HEK293T (cell line): ENCODE measurements around the gene HIC1.

Experiments
- CTCF ChIA-PET: fragments of 350-600 bp; formaldehyde crosslinking; extraction: SDS; loops from one replicate; lab custom pipeline; 2021; ENCODE audit warnings: antibody characterized with exemption, inconsistent platforms; lab: Yijun Ruan, JAX
- POLR2A ChIA-PET: fragments of 350-600 bp; formaldehyde crosslinking; extraction: SDS; loops from one replicate; lab custom pipeline; 2020; ENCODE audit warnings: antibody characterized with exemption, inconsistent platforms; lab: Yijun Ruan, JAX
- DNase-seq: peaks from one replicate; pipeline ENCODE4 v3.0.0; 2012; ENCODE audit warnings: mixed read lengths; ENCODE audit errors: extremely low spot score
- ARNT ChIP-seq: fragments of 450-650 bp; IDR thresholded peaks from 2 replicates; pipeline ENCODE4 v1.6.1; 2017; ENCODE audit warnings: mild to moderate bottlenecking
- BHLHE40 ChIP-seq: fragments of 450-650 bp; IDR thresholded peaks from 2 replicates; pipeline ENCODE4 v1.6.1; 2016; ENCODE audit warnings: mild to moderate bottlenecking, moderate library complexity, borderline replicate concordance
- CTBP1 ChIP-seq: fragments of 450-650 bp; IDR thresholded peaks from 2 replicates; pipeline ENCODE4 v1.6.1; 2016; ENCODE audit warnings: borderline replicate concordance
- ELF4 ChIP-seq: fragments of 450-650 bp; IDR thresholded peaks from 2 replicates; pipeline ENCODE4 v1.6.1; 2017; ENCODE audit warnings: antibody characterized with exemption
- FOXA1 ChIP-seq: fragments of 450-650 bp; IDR thresholded peaks from 2 replicates; pipeline ENCODE4 v1.6.1; 2016; ENCODE audit warnings: mild to moderate bottlenecking
- FOXK2 ChIP-seq: fragments of 450-650 bp; IDR thresholded peaks from 2 replicates; pipeline ENCODE4 v1.6.1; 2016; ENCODE audit warnings: mild to moderate bottlenecking
- FOXM1 ChIP-seq: fragments of 450-650 bp; IDR thresholded peaks from 2 replicates; pipeline ENCODE4 v1.6.1; 2017; ENCODE audit warnings: mild to moderate bottlenecking, borderline replicate concordance
- HDGF ChIP-seq: fragments of 450-650 bp; IDR thresholded peaks from 2 replicates; pipeline ENCODE4 v1.6.1; 2017; ENCODE audit warnings: antibody characterized with exemption, borderline replicate concordance
- L3MBTL2 ChIP-seq: fragments of 450-650 bp; conservative IDR thresholded peaks from 2 replicates; pipeline ENCODE4 v1.6.1; 2016; ENCODE audit warnings: mild to moderate bottlenecking
- LEF1 ChIP-seq: fragments of 450-650 bp; IDR thresholded peaks from 2 replicates; pipeline ENCODE4 v1.6.1; 2017; ENCODE audit warnings: mild to moderate bottlenecking, borderline replicate concordance
- NFRKB ChIP-seq: fragments of 450-650 bp; IDR thresholded peaks from 2 replicates; pipeline ENCODE4 v1.6.1; 2016; ENCODE audit warnings: mild to moderate bottlenecking, moderate library complexity
- PKNOX1 ChIP-seq: fragments of 450-650 bp; IDR thresholded peaks from 2 replicates; pipeline ENCODE4 v1.6.1; 2016
- SP1 ChIP-seq: fragments of 450-650 bp; IDR thresholded peaks from 2 replicates; pipeline ENCODE4 v1.6.1; 2017
- SUZ12 ChIP-seq: fragments of 450-650 bp; IDR thresholded peaks from 2 replicates; pipeline ENCODE4 v1.6.1; 2016; ENCODE audit warnings: mild to moderate bottlenecking
- TARDBP ChIP-seq: fragments of 450-650 bp; IDR thresholded peaks from 2 replicates; pipeline ENCODE4 v1.6.1; 2016
- ZNF384 ChIP-seq: fragments of 450-650 bp; IDR thresholded peaks from 2 replicates; pipeline ENCODE4 v1.6.1; 2016

HIC1 gene

GRCh38 chr17:2041561-2042389 lies 13.1 kb upstream of the HIC1 start, which contains the start of gene OVCA2:
Gene OVCA2 (plus strand): TSS chr17:2042022. CDS start chr17:2042048, 26 bp downstream.
- TF ChIP-seq CTBP1 (no peak), HDGF (peak; percentile 62; the same call in 1 of the 2 replicates), PKNOX1 (peak; percentile 54; the same call in 1 of the 2 replicates), SP1 (no peak), NFRKB (no peak), FOXK2 (no peak), TARDBP (no peak), SUZ12 (no peak), ZNF384 (no peak), ARNT (no peak), LEF1 (no peak), ELF4 (peak; percentile 72), FOXM1 (no peak), L3MBTL2 (no peak), FOXA1 (no peak), BHLHE40 (no peak)
- peak; percentile 96 for DNase-seq
- POLR2A ChIA-PET, result no interaction called here
- CTCF ChIA-PET, result interaction anchor here (1.6 kb wide), 1 partner anchor 133 kb away, joined by 6 read pairs; no protein-coding TSS in a partner anchor

GRCh38 chr17:2042390-2042847 lies 12.5 kb upstream of the HIC1 start:
- CTCF ChIA-PET, result no interaction called here
- DNase-seq, result peak; percentile 34
- POLR2A ChIA-PET, result no interaction called here
- TF ChIP-seq L3MBTL2, result peak; percentile 75
- no peak for TF ChIP-seq FOXK2

- TF ChIP-seq L3MBTL2 (no peak), ELF4 (no peak), FOXK2 (no peak), SP1 (no peak), FOXA1 (no peak), LEF1 (no peak), SUZ12 (no peak), ARNT (no peak)
- POLR2A ChIA-PET, result no interaction called here
- DNase-seq, result no peak
Measured at GRCh38 chr17:2042933-2043332, 12.0 kb upstream of the HIC1 start.

GRCh38 chr17:2043785-2044184 lies 11.1 kb upstream of the HIC1 start:
- ChIA-PET CTCF (no interaction called here), POLR2A (no interaction called here)
- TF ChIP-seq BHLHE40 (no peak), FOXM1 (no peak), NFRKB (no peak), SP1 (no peak)
- DNase-seq, result no peak

More at GRCh38 chr17:2042933-2043332, 12.0 kb upstream of the HIC1 start:
- CTCF ChIA-PET, result no interaction called here

GRCh38 chr17:2044263-2044894 lies 10.5 kb upstream of the HIC1 start:
- DNase-seq, result no peak
- CTCF ChIA-PET, result no interaction called here
- POLR2A ChIA-PET, result no interaction called here
- TF ChIP-seq ZNF384, result no peak
- TF ChIP-seq SP1, result no peak

GRCh38 chr17:2047590-2047989 lies 7.3 kb upstream of the HIC1 start:
- CTCF ChIA-PET, result no interaction called here

More at GRCh38 chr17:2047590-2047989, 7.3 kb upstream of the HIC1 start:
- POLR2A ChIA-PET, result no interaction called here
- TF ChIP-seq L3MBTL2, result no peak
- TF ChIP-seq SP1, result no peak
- no peak for TF ChIP-seq ARNT
- no peak for TF ChIP-seq NFRKB
- no peak for TF ChIP-seq TARDBP
- TF ChIP-seq ZNF384, result no peak
- TF ChIP-seq HDGF, result no peak
- no peak for TF ChIP-seq PKNOX1
- TF ChIP-seq SUZ12, result no peak
- TF ChIP-seq LEF1, result no peak
- TF ChIP-seq ELF4, result no peak
- TF ChIP-seq CTBP1, result no peak
- no peak for TF ChIP-seq FOXM1
- no peak for TF ChIP-seq BHLHE40
- no peak for TF ChIP-seq FOXK2
- TF ChIP-seq FOXA1, result no peak
- DNase-seq, result no peak
